Panc1 (cell line): ENCODE results near the gene SCYGR3. TPM values are rescaled to one million over a fixed set of nuclear protein-coding genes. Genes with fewer than 3 reads are reported as not detected.

Source experiments
- ATAC-seq: fragments of 200-7000 bp; cut with Tn5 transposase; 2 replicates; pipeline ENCODE4 v1.9.1; 2020; ENCODE audit warnings: mild to moderate bottlenecking, moderate library complexity
- BruUV-seq: library from RNA; stranded (reverse); fragments of 400-500 nt; replicated peaks from 2 replicates; lab custom pipeline; 2021; lab: Mats Ljungman, UMichigan
- CTCF ChIA-PET: fragments of 300-600 bp; sonication (Branson Sonifier 250); formaldehyde crosslinking; loops from one replicate; lab custom pipeline; 2022; ENCODE audit warnings: antibody characterized with exemption; lab: Charles Lee
- POLR2A ChIA-PET: fragments of 300-600 bp; sonication (Branson Sonifier 250); formaldehyde crosslinking; loops from one replicate; lab custom pipeline; 2022; ENCODE audit warnings: antibody characterized with exemption; lab: Charles Lee
- DNase-seq: peaks from one replicate; pipeline ENCODE4 v3.0.0-alpha.2; 2010; ENCODE audit warnings: low read depth, low spot score
- H3K27ac ChIP-seq: 2 replicates; pipeline ENCODE4 v1.5.1; 2011; ENCODE audit warnings: mild to moderate bottlenecking, low read length, inconsistent platforms
- H3K27me3 ChIP-seq: fragments of 200-500 bp; sonication (Bioruptor generic); 2 replicates; pipeline ENCODE4 v1.6.0; 2014; ENCODE audit warnings: low read length, inconsistent platforms; ENCODE audit not compliant: control insufficient read depth, insufficient read depth
- H3K36me3 ChIP-seq: fragments of 200-500 bp; sonication (Bioruptor generic); 2 replicates; pipeline ENCODE4 v1.5.1; 2014; ENCODE audit warnings: inconsistent platforms, mild to moderate bottlenecking, low read length, moderate library complexity; ENCODE audit not compliant: control insufficient read depth, insufficient read depth
- H3K4me1 ChIP-seq: 2 replicates; pipeline ENCODE4 v1.5.1; 2011; ENCODE audit warnings: inconsistent platforms, mild to moderate bottlenecking, low read length, moderate library complexity; ENCODE audit not compliant: control insufficient read depth, insufficient read depth
- H3K4me3 ChIP-seq, 2 experiments: 2 replicates each; pipeline ENCODE4 v1.5.1; 2011 to 2012; ENCODE audit warnings: low read depth in 2 of 2, low read length in 2 of 2, mild to moderate bottlenecking in 2 of 2, inconsistent platforms in 1 of 2, moderate library complexity in 1 of 2
- H3K9me3 ChIP-seq: fragments of 200-500 bp; sonication (Bioruptor generic); 2 replicates; pipeline ENCODE4 v1.5.1; 2014; ENCODE audit warnings: low read depth, mild to moderate bottlenecking, inconsistent platforms, low read length, moderate library complexity; ENCODE audit not compliant: control insufficient read depth, insufficient read depth
- CTCF ChIP-seq: fragments of 450-650 bp; IDR thresholded peaks from 2 replicates; pipeline ENCODE4 v1.5.1; 2017; ENCODE audit warnings: mild to moderate bottlenecking
- POLR2AphosphoS5 ChIP-seq: IDR thresholded peaks from 2 replicates; pipeline ENCODE4 v1.6.1; 2012; ENCODE audit warnings: mild to moderate bottlenecking, low read depth, low read length, moderate library complexity
- REST ChIP-seq, 2 experiments: IDR thresholded peaks; 2 replicates each; pipeline ENCODE4 v1.6.1; 2011 to 2012; ENCODE audit warnings: low read depth in 2 of 2, control low read depth in 1 of 2, low read length in 1 of 2, mild to moderate bottlenecking in 1 of 2, moderate library complexity in 1 of 2; ENCODE audit not compliant: insufficient read depth in 1 of 2
- SIN3A ChIP-seq: IDR thresholded peaks from 2 replicates; pipeline ENCODE4 v1.6.1; 2012; ENCODE audit warnings: low read depth, mild to moderate bottlenecking, low read length, moderate library complexity, borderline replicate concordance; ENCODE audit not compliant: insufficient read depth
- TCF7L2 ChIP-seq: IDR thresholded peaks from 2 replicates; pipeline ENCODE4 v1.6.1; 2011; ENCODE audit warnings: mild to moderate bottlenecking, low read depth, low read length, inconsistent platforms
- in situ Hi-C: cut with HindIII; loops from 2 replicates; pipeline ENCODE4 v1.10.0; 2016; ENCODE audit warnings: low sequenced_read_pairs, low pct_unique_long_range_greater_than_20kb
- intact Hi-C: fragments of 100-400 bp; cut with micrococcal nuclease; formaldehyde crosslinking; loops from one replicate; pipeline ENCODE4 v1.10.0; 2022; ENCODE audit not compliant: unreplicated experiment
- total RNA-seq: library from RNA; stranded (reverse); gene quantifications from one replicate; pipeline ENCODE4 v1.2.1, GENCODE V29; 2021; ENCODE audit not compliant: unreplicated experiment

SCYGR3 gene
- total RNA-seq, 1 experiment from 2014 or later, result not detected

GRCh38 chr2:227607941-227608340 lies 6.7 kb downstream of the SCYGR3 start:
- in situ Hi-C loops, result no loop called here
- ATAC-seq, result no peak
- BruUV-seq, result no TSS peak

DNA sequence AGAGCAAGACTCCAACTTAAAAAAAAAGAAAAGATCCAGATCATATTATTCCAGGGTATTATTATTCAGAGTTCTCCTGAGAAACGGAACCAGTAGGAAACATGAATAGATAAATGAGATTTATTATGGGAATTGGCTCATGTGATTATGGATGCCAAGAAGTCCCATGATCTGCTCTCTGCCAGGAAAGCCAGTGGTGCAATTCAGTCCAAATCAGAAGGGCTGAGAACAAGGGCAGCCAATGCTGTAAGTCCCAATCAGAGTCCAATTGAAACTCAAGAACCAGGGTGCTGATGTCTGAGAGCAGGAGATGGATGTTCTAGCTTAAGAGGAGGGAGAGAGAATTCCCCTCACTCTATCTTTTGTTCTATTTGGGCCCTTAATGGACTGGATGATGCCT lies 8.2 kb downstream of the SCYGR3 start:
- no peak for DNase-seq
- in situ Hi-C loops (no loop called here), intact Hi-C loops (no loop called here)
- Histone ChIP-seq H3K27me3 (no peaks in the 10 kb centered on the region; the same call in 1 of the 2 replicates), H3K9me3 (no peaks in the 10 kb centered on the region), H3K36me3 (no peaks in the 10 kb centered on the region), H3K4me3 (no peak overlapping the region), H3K27ac (no peak overlapping the region), H3K4me1 (no peaks in the 10 kb centered on the region)
- no peak for ATAC-seq
- TF ChIP-seq TCF7L2 (no peak), SIN3A (no peak), REST (IDR thresholded peaks at IDR 0.05; ENCODE audit: insufficient read depth in 1 of 2, low read depth in 2 of 2, low read length in 1 of 2) (no peak), CTCF (no peak), POLR2AphosphoS5 (no peak)
- no TSS peak for BruUV-seq
- CTCF ChIA-PET, result no interaction called here
- POLR2A ChIA-PET, result no interaction called here

More at GRCh38 chr2:227607941-227608340, 6.7 kb downstream of the SCYGR3 start:
- ChIA-PET CTCF (no interaction called here), POLR2A (no interaction called here)
- H3K4me3 ChIP-seq, result no peak overlapping the region
- no peaks in the 10 kb centered on the region for H3K36me3 ChIP-seq
- DNase-seq, result no peak
- no peaks in the 10 kb centered on the region for H3K27me3 ChIP-seq
- no peak overlapping the region for H3K27ac ChIP-seq
- H3K9me3 ChIP-seq, result no peaks in the 10 kb centered on the region
- no peaks in the 10 kb centered on the region for H3K4me1 ChIP-seq
- intact Hi-C loops, result no loop called here
- TF ChIP-seq SIN3A (no peak), REST (IDR thresholded peaks at IDR 0.05; ENCODE audit: insufficient read depth in 1 of 2, low read depth in 2 of 2, low read length in 1 of 2) (no peak), TCF7L2 (no peak), CTCF (no peak), POLR2AphosphoS5 (no peak)
